ENCODE measurements around the gene SNRNP27.

DNA sequence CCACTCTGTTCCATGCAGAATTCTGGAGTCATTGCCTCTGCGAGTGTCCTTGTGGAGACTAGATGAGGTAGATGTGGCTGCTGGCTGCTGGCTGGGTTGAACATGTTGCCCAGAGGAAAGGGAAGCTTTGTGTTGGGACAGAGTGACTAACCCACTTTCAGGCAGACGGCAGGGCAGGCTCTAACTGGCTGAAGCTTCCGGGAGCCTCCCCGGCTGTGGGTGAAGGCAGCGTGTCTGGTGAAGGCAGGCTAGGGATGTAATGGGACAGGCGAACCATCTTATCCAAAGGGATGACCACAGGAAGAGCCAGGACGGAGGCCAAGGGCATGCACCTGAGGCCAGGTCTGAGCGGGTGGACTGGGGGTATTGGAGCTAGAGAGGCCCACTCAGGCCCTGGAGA is 51.7 kb downstream of the SNRNP27 start:
- TF ChIP-seq YY1 (IDR thresholded peaks at IDR 0.05; ENCODE audit: insufficient read depth, insufficient read length) (no peak), SUZ12 (IDR thresholded peaks at IDR 0.05; ENCODE audit: extremely low read depth, insufficient read depth, insufficient read length) (no peak), ZNF274 (IDR thresholded peaks at IDR 0.05; ENCODE audit: low read depth, low read length) (no peak)
